HEK293 (cell line): Measurements from ENCODE around the gene ZBTB8A.

Source experiments
- GFI1B ChIP-seq: fragments of 450-650 bp; formaldehyde crosslinking; IDR thresholded peaks from 2 replicates; pipeline ENCODE4 v1.5.1; 2016; ENCODE audit warnings: missing biosample characterization, missing genetic modification characterization
- HOXC10 ChIP-seq: sonication (generic); formaldehyde crosslinking; IDR thresholded peaks from 2 replicates; pipeline ENCODE4 v1.8.1; 2023; ENCODE audit warnings: mild to moderate bottlenecking, missing genetic modification reagents
- KLF16 ChIP-seq: fragments of 450-650 bp; formaldehyde crosslinking; IDR thresholded peaks from 2 replicates; pipeline ENCODE4 v1.5.1; 2017; ENCODE audit warnings: missing biosample characterization, missing genetic modification characterization
- MEIS1 ChIP-seq: sonication (generic); formaldehyde crosslinking; IDR thresholded peaks from 2 replicates; pipeline ENCODE4 v1.8.1; 2022; ENCODE audit warnings: missing genetic modification reagents, mild to moderate bottlenecking, borderline replicate concordance
- OSR2 ChIP-seq: fragments of 450-650 bp; formaldehyde crosslinking; IDR thresholded peaks from 2 replicates; pipeline ENCODE4 v1.5.1; 2016; ENCODE audit warnings: missing biosample characterization, missing genetic modification characterization
- TCF7L2 ChIP-seq: IDR thresholded peaks from 2 replicates; pipeline ENCODE4 v1.6.1; 2011; ENCODE audit warnings: low read depth, mild to moderate bottlenecking, inconsistent platforms, low read length, moderate library complexity, borderline replicate concordance
- YY1 ChIP-seq: fragments of 450-650 bp; formaldehyde crosslinking; IDR thresholded peaks from 2 replicates; pipeline ENCODE4 v1.5.1; 2018; ENCODE audit warnings: missing biosample characterization, missing genetic modification characterization
- ZBTB48 ChIP-seq: fragments of 450-650 bp; formaldehyde crosslinking; IDR thresholded peaks from 2 replicates; pipeline ENCODE4 v1.5.1; 2016; ENCODE audit warnings: missing biosample characterization, missing genetic modification characterization
- ZBTB7A ChIP-seq: fragments of 450-650 bp; formaldehyde crosslinking; IDR thresholded peaks from 2 replicates; pipeline ENCODE4 v1.5.1; 2016; ENCODE audit warnings: low read depth, missing biosample characterization, missing genetic modification characterization
- ZBTB8A ChIP-seq: fragments of 450-650 bp; formaldehyde crosslinking; IDR thresholded peaks from 2 replicates; pipeline ENCODE4 v1.5.1; 2016; ENCODE audit warnings: missing biosample characterization, missing genetic modification characterization
- ZEB2 ChIP-seq: fragments of 450-650 bp; formaldehyde crosslinking; IDR thresholded peaks from 2 replicates; pipeline ENCODE4 v1.5.1; 2016; ENCODE audit warnings: missing biosample characterization, missing genetic modification characterization
- ZFHX2 ChIP-seq: fragments of 450-650 bp; formaldehyde crosslinking; conservative IDR thresholded peaks from 2 replicates; pipeline ENCODE4 v1.5.1; 2016; ENCODE audit warnings: missing biosample characterization, missing genetic modification characterization
- ZFP37 ChIP-seq: fragments of 450-650 bp; formaldehyde crosslinking; IDR thresholded peaks from 2 replicates; pipeline ENCODE4 v1.5.1; 2016; ENCODE audit warnings: missing biosample characterization, missing genetic modification characterization
- ZNF114 ChIP-seq: fragments of 450-650 bp; formaldehyde crosslinking; IDR thresholded peaks from 2 replicates; pipeline ENCODE4 v1.5.0; 2017; ENCODE audit warnings: missing biosample characterization, missing genetic modification characterization
- ZNF146 ChIP-seq: fragments of 450-650 bp; formaldehyde crosslinking; IDR thresholded peaks from 2 replicates; pipeline ENCODE4 v1.5.1; 2016; ENCODE audit warnings: missing biosample characterization, missing genetic modification characterization
- ZNF155 ChIP-seq: fragments of 450-650 bp; formaldehyde crosslinking; IDR thresholded peaks from 2 replicates; pipeline ENCODE4 v1.5.1; 2016; ENCODE audit warnings: missing biosample characterization, missing genetic modification characterization
- ZNF184 ChIP-seq: fragments of 450-650 bp; IDR thresholded peaks from 2 replicates; pipeline ENCODE4 v1.5.1; 2018; ENCODE audit warnings: missing biosample characterization, mild to moderate bottlenecking, missing genetic modification characterization
- ZNF248 ChIP-seq: fragments of 450-650 bp; formaldehyde crosslinking; IDR thresholded peaks from 2 replicates; pipeline ENCODE4 v1.5.1; 2017; ENCODE audit warnings: missing biosample characterization, missing genetic modification characterization
- ZNF335 ChIP-seq: fragments of 450-650 bp; formaldehyde crosslinking; conservative IDR thresholded peaks from 2 replicates; pipeline ENCODE4 v1.5.1; 2016; ENCODE audit warnings: missing biosample characterization, missing genetic modification characterization
- ZNF341 ChIP-seq: fragments of 450-650 bp; formaldehyde crosslinking; IDR thresholded peaks from 2 replicates; pipeline ENCODE4; 2016; ENCODE audit warnings: low read depth, missing biosample characterization, missing genetic modification characterization
- ZNF600 ChIP-seq: fragments of 450-650 bp; formaldehyde crosslinking; IDR thresholded peaks from 2 replicates; pipeline ENCODE4 v1.5.1; 2016; ENCODE audit warnings: missing biosample characterization, missing genetic modification characterization
- ZNF785 ChIP-seq: fragments of 450-650 bp; formaldehyde crosslinking; IDR thresholded peaks from 2 replicates; pipeline ENCODE4 v1.5.1; 2016; ENCODE audit warnings: missing biosample characterization, missing genetic modification characterization
- ZNF830 ChIP-seq: fragments of 450-650 bp; IDR thresholded peaks from 2 replicates; pipeline ENCODE4 v1.5.0; 2018; ENCODE audit warnings: missing biosample characterization, missing genetic modification characterization, low read depth, mild to moderate bottlenecking, moderate library complexity
- ZSCAN30 ChIP-seq: fragments of 450-650 bp; IDR thresholded peaks from 2 replicates; pipeline ENCODE4 v1.5.1; 2018; ENCODE audit warnings: missing biosample characterization, mild to moderate bottlenecking, missing genetic modification characterization, moderate library complexity
- TF ChIP-seq, protein P1 (sequence below): fragments of 450-650 bp; formaldehyde crosslinking; IDR thresholded peaks from 2 replicates; pipeline ENCODE4 v1.5.1; 2016; ENCODE audit warnings: missing biosample characterization, missing genetic modification characterization, borderline replicate concordance
- TF ChIP-seq, protein P2 (sequence below): fragments of 450-650 bp; formaldehyde crosslinking; IDR thresholded peaks from 2 replicates; pipeline ENCODE4 v1.5.1; 2016; ENCODE audit warnings: missing biosample characterization, missing genetic modification characterization
- TF ChIP-seq, protein P3 (sequence below): fragments of 450-650 bp; formaldehyde crosslinking; IDR thresholded peaks from 2 replicates; pipeline ENCODE4 v1.5.1; 2016; ENCODE audit warnings: missing biosample characterization, missing genetic modification characterization
- TF ChIP-seq, protein P4 (sequence below): fragments of 450-650 bp; formaldehyde crosslinking; IDR thresholded peaks from 2 replicates; pipeline ENCODE4 v1.5.1; 2016; ENCODE audit warnings: missing biosample characterization, missing genetic modification characterization
- TF ChIP-seq, protein P5 (sequence below): fragments of 450-650 bp; formaldehyde crosslinking; IDR thresholded peaks from 2 replicates; pipeline ENCODE4 v1.5.1; 2016; ENCODE audit warnings: missing biosample characterization, missing genetic modification characterization

The ZBTB8A gene

DNA sequence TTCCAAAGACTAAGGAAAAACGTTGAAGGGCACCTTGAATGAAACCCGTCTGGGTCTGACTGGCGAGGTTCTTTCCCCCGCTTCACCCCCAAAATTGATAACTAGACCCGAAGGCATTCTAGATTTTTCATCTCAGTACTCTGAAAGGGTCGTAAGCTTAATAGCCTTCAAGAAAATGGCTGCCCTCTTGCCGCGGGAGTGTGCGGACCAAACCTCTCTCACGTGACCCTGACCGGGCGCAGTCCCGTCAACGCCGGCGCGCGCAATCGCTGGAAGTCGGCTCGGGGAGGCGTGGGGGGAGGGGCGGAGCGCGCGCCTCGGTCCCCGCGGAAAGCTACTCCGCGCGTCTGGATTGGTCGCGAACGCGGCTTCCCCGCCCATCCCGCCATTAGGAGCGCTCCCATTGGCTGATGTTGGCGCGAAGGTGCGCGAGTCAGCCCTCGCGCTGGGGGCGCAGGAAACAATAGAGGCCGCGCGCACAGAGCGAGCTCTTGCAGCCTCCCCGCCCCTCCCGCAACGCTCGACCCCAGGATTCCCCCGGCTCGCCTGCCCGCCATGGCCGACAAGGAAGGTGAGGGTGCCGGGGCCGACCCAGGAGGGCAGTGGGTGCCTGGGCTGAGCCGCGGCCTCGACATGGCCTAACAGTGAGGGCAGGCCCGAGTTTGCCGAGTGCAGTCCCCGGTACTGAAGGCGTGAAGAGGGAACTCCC, 111.7 kb downstream of the ZBTB8A start, which contains the start of gene RBBP4 (continued):
- TF ChIP-seq, protein P1, sequence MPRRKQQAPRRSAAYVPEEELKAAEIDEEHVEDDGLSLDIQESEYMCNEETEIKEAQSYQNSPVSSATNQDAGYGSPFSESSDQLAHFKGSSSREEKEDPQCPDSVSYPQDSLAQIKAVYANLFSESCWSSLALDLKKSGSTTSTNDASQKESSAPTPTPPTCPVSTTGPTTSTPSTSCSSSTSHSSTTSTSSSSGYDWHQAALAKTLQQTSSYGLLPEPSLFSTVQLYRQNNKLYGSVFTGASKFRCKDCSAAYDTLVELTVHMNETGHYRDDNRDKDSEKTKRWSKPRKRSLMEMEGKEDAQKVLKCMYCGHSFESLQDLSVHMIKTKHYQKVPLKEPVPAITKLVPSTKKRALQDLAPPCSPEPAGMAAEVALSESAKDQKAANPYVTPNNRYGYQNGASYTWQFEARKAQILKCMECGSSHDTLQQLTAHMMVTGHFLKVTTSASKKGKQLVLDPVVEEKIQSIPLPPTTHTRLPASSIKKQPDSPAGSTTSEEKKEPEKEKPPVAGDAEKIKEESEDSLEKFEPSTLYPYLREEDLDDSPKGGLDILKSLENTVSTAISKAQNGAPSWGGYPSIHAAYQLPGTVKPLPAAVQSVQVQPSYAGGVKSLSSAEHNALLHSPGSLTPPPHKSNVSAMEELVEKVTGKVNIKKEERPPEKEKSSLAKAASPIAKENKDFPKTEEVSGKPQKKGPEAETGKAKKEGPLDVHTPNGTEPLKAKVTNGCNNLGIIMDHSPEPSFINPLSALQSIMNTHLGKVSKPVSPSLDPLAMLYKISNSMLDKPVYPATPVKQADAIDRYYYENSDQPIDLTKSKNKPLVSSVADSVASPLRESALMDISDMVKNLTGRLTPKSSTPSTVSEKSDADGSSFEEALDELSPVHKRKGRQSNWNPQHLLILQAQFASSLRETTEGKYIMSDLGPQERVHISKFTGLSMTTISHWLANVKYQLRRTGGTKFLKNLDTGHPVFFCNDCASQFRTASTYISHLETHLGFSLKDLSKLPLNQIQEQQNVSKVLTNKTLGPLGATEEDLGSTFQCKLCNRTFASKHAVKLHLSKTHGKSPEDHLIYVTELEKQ (tag by site-specific recombination) = 0 out of 2 replicates have a peak, but pooled peaks have one; percentile 33
- TF ChIP-seq ZNF155 (tag by site-specific recombination) = no peak
- no peak for TF ChIP-seq ZNF114 (tag by site-specific recombination)
- TF ChIP-seq ZFHX2 (tag by site-specific recombination) = peak; percentile 80
- no peak; the same call in 1 of the 2 replicates for TF ChIP-seq OSR2
- TF ChIP-seq ZNF830 (tag by site-specific recombination) = no peak
- TF ChIP-seq ZEB2 (tag by site-specific recombination) = peak; percentile 95
- TF ChIP-seq ZBTB8A (tag by site-specific recombination) = peak; percentile 61
- 0 out of 2 replicates have a peak, but pooled peaks have one; percentile 37 for TF ChIP-seq ZNF785 (tag by site-specific recombination)
- TF ChIP-seq ZNF341 = peak; percentile 85
- TF ChIP-seq YY1 (tag by site-specific recombination) = peak; percentile 78
- TF ChIP-seq ZBTB7A (tag by site-specific recombination) = peak; percentile 42
- no peak; the same call in 1 of the 2 replicates for TF ChIP-seq ZFP37 (tag by site-specific recombination)
- TF ChIP-seq ZNF600 (tag by site-specific recombination) = peak; percentile 44; the same call in 1 of the 2 replicates
- TF ChIP-seq TCF7L2 = no peak
- TF ChIP-seq, protein P2, sequence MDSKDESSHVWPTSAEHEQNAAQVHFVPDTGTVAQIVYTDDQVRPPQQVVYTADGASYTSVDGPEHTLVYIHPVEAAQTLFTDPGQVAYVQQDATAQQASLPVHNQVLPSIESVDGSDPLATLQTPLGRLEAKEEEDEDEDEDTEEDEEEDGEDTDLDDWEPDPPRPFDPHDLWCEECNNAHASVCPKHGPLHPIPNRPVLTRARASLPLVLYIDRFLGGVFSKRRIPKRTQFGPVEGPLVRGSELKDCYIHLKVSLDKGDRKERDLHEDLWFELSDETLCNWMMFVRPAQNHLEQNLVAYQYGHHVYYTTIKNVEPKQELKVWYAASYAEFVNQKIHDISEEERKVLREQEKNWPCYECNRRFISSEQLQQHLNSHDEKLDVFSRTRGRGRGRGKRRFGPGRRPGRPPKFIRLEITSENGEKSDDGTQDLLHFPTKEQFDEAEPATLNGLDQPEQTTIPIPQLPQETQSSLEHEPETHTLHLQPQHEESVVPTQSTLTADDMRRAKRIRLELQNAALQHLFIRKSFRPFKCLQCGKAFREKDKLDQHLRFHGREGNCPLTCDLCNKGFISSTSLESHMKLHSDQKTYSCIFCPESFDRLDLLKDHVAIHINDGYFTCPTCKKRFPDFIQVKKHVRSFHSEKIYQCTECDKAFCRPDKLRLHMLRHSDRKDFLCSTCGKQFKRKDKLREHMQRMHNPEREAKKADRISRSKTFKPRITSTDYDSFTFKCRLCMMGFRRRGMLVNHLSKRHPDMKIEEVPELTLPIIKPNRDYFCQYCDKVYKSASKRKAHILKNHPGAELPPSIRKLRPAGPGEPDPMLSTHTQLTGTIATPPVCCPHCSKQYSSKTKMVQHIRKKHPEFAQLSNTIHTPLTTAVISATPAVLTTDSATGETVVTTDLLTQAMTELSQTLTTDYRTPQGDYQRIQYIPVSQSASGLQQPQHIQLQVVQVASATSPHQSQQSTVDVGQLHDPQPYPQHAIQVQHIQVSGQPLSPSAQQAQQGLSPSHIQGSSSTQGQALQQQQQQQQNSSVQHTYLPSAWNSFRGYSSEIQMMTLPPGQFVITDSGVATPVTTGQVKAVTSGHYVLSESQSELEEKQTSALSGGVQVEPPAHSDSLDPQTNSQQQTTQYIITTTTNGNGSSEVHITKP (tag by site-specific recombination) = peak; percentile 47; the same call in 1 of the 2 replicates
- TF ChIP-seq, protein P3, sequence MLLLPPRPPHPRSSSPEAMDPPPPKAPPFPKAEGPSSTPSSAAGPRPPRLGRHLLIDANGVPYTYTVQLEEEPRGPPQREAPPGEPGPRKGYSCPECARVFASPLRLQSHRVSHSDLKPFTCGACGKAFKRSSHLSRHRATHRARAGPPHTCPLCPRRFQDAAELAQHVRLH (tag by site-specific recombination) = 0 out of 2 replicates have a peak, but pooled peaks have one; percentile 8
- TF ChIP-seq MEIS1 = peak; percentile 60; the same call in 1 of the 2 replicates
- TF ChIP-seq KLF16 = peak; percentile 58; the same call in 1 of the 2 replicates
- TF ChIP-seq, protein P4, sequence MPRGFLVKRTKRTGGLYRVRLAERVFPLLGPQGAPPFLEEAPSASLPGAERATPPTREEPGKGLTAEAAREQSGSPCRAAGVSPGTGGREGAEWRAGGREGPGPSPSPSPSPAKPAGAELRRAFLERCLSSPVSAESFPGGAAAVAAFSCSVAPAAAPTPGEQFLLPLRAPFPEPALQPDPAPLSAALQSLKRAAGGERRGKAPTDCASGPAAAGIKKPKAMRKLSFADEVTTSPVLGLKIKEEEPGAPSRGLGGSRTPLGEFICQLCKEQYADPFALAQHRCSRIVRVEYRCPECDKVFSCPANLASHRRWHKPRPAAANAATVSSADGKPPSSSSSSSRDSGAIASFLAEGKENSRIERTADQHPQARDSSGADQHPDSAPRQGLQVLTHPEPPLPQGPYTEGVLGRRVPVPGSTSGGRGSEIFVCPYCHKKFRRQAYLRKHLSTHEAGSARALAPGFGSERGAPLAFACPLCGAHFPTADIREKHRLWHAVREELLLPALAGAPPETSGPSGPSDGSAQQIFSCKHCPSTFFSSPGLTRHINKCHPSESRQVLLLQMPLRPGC (tag by site-specific recombination) = peak; percentile 77
- no peak for TF ChIP-seq ZNF248 (tag by site-specific recombination)
- TF ChIP-seq HOXC10 = peak; percentile 98
- peak; percentile 22; the same call in 1 of the 2 replicates for TF ChIP-seq ZNF146 (tag by site-specific recombination)
- TF ChIP-seq ZNF335 (tag by site-specific recombination) = peak; percentile 93
- peak; percentile 79; the same call in 1 of the 2 replicates for TF ChIP-seq ZBTB48 (tag by site-specific recombination)
- TF ChIP-seq ZNF184 (tag by site-specific recombination) = peak; percentile 75; the same call in 1 of the 2 replicates
- TF ChIP-seq, protein P5, sequence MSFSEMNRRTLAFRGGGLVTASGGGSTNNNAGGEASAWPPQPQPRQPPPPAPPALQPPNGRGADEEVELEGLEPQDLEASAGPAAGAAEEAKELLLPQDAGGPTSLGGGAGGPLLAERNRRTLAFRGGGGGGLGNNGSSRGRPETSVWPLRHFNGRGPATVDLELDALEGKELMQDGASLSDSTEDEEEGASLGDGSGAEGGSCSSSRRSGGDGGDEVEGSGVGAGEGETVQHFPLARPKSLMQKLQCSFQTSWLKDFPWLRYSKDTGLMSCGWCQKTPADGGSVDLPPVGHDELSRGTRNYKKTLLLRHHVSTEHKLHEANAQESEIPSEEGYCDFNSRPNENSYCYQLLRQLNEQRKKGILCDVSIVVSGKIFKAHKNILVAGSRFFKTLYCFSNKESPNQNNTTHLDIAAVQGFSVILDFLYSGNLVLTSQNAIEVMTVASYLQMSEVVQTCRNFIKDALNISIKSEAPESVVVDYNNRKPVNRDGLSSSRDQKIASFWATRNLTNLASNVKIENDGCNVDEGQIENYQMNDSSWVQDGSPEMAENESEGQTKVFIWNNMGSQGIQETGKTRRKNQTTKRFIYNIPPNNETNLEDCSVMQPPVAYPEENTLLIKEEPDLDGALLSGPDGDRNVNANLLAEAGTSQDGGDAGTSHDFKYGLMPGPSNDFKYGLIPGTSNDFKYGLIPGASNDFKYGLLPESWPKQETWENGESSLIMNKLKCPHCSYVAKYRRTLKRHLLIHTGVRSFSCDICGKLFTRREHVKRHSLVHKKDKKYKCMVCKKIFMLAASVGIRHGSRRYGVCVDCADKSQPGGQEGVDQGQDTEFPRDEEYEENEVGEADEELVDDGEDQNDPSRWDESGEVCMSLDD (tag by site-specific recombination) = peak; percentile 67; the same call in 1 of the 2 replicates
- TF ChIP-seq ZSCAN30 = peak; percentile 30
- TF ChIP-seq GFI1B (tag by site-specific recombination) = no peak
